Lung (tissue), 12 donors: ENCODE results near the gene C1orf210. TPM values are rescaled to one million over a fixed set of nuclear protein-coding genes. Genes with fewer than 3 reads are reported as not detected.

Source experiments
- ATAC-seq: fragments of 200-7000 bp; cut with Tn5 transposase; one replicate; pipeline ENCODE4 v1.9.1; 2020; ENCODE audit warnings: moderate number of reproducible peaks; ENCODE audit not compliant: insufficient read depth, low FRiP score
- DNase-seq, 3 donors: peaks; one replicate each; pipeline ENCODE4 v3.0.0-alpha.2; 2013 to 2017
- H3K27ac ChIP-seq, 2 donors: one replicate each; pipeline ENCODE4 v1.5.1; 2013; ENCODE audit warnings: mild to moderate bottlenecking in 2 of 2, moderate library complexity in 2 of 2, control low read depth in 1 of 2, inconsistent platforms in 1 of 2, low read depth in 1 of 2, low read length in 1 of 2
- H3K27me3 ChIP-seq, 3 donors: one replicate each; pipeline ENCODE4 v1.5.1; 2013; ENCODE audit warnings: low read length in 2 of 3; ENCODE audit not compliant: control insufficient read depth in 3 of 3, insufficient read depth in 3 of 3
- H3K36me3 ChIP-seq, 4 donors: one replicate each; pipeline ENCODE4 v1.5.1; 2013; ENCODE audit warnings: low read length in 4 of 4, mild to moderate bottlenecking in 1 of 4, moderate library complexity in 1 of 4; ENCODE audit not compliant: control insufficient read depth in 4 of 4, insufficient read depth in 4 of 4
- H3K4me1 ChIP-seq, 5 donors: one replicate each; pipeline ENCODE4 v1.5.1; 2013; ENCODE audit warnings: low read length in 5 of 5, mild to moderate bottlenecking in 2 of 5, moderate library complexity in 1 of 5; ENCODE audit not compliant: control insufficient read depth in 5 of 5, insufficient read depth in 5 of 5
- H3K4me3 ChIP-seq: one replicate; pipeline ENCODE4 v1.5.1; 2013; ENCODE audit warnings: mild to moderate bottlenecking, control low read depth, moderate library complexity
- H3K9ac ChIP-seq, 2 donors: one replicate each; pipeline ENCODE4 v1.5.1; 2013; ENCODE audit warnings: low read length in 2 of 2, control low read depth in 1 of 2; ENCODE audit not compliant: insufficient read depth in 1 of 2
- H3K9me3 ChIP-seq, 4 donors: one replicate each; pipeline ENCODE4 v1.5.1; 2013; ENCODE audit warnings: low read length in 3 of 4, mild to moderate bottlenecking in 1 of 4, moderate library complexity in 1 of 4; ENCODE audit not compliant: control insufficient read depth in 4 of 4, insufficient read depth in 3 of 4
- CTCF ChIP-seq: IDR thresholded peaks from 2 replicates; pipeline ENCODE4 v1.5.1; 2012; ENCODE audit warnings: mild to moderate bottlenecking; ENCODE audit errors: control extremely low read depth, extremely low read depth
- WGBS, 2 donors: extraction: QIAGEN DNeasy Blood & Tissue Kit; methylation state at CpG; one replicate each; pipeline ENCODE4 v1.1.7; 2013; 5-methylcytosine and 5-hydroxymethylcytosine counted together
- polyA plus RNA-seq, 2 donors: library from polyadenylated mRNA; stranded (reverse); fragments of 200-250 nt; gene quantifications; one replicate each; pipeline ENCODE4 v1.2.1, GENCODE V29; 2013
- total RNA-seq, 2 donors: library from RNA; depleted of rRNA in 1 of 2; stranded (reverse); fragments of >200 nt in 1 of 2; gene quantifications; one replicate each; pipeline ENCODE4 v1.2.1, GENCODE V29; 2014 to 2021
- donor health status: control.
- donor health status: control.
- donor health status: Bipolar disorder and iron deficiency.
- donor health status: healthy.
- donor health status: DM: yes; HTN: yes; CAD: no.

C1orf210 gene
- total and polyA plus RNA-seq, 4 donors, result 10.4 to 25.9 (median 21.0) TPM

- ATAC-seq (no peak), DNase-seq (no peak)
- Histone ChIP-seq H3K9me3 (no peaks in the 10 kb centered on the region), H3K4me3 (no peak overlapping the region), H3K27me3 (no peaks in the 10 kb centered on the region), H3K27ac (no peak overlapping the region), H3K36me3 (no peaks in the 10 kb centered on the region), H3K4me1 (peaks cover 0 to 13% (median 0%) of the 10 kb centered on the region in 5 donors), H3K9ac (no peak overlapping the region)
- 66 to 78% methylated on average over 10 of the region's 10 CpGs for WGBS, 2 donors
- no peak for TF ChIP-seq CTCF
Observed at GRCh38 chr1:43255438-43256210, 29.8 kb downstream of the C1orf210 start.

GRCh38 chr1:43253876-43254275 is 31.5 kb downstream of the C1orf210 start:
- no peaks in the 10 kb centered on the region for H3K36me3 ChIP-seq
- TF ChIP-seq CTCF, result no peak
- H3K9me3 ChIP-seq, result no peaks in the 10 kb centered on the region
- peaks cover 0 to 13% (median 0%) of the 10 kb centered on the region in 5 donors for H3K4me1 ChIP-seq
- no peak for ATAC-seq
- WGBS, 2 donors, result 91 to 92% methylated on average over 8 of the region's 8 CpGs
- H3K9ac ChIP-seq, result no peak overlapping the region
- DNase-seq, result no peak
- no peak overlapping the region for H3K27ac ChIP-seq
- no peak overlapping the region for H3K4me3 ChIP-seq
- no peaks in the 10 kb centered on the region for H3K27me3 ChIP-seq

GRCh38 chr1:43253173-43253572 is 32.2 kb downstream of the C1orf210 start:
- Histone ChIP-seq H3K27ac (no peak overlapping the region), H3K4me1 (peaks cover 0 to 13% (median 0%) of the 10 kb centered on the region in 5 donors), H3K9ac (no peak overlapping the region), H3K4me3 (no peak overlapping the region), H3K9me3 (no peaks in the 10 kb centered on the region), H3K27me3 (no peaks in the 10 kb centered on the region), H3K36me3 (no peaks in the 10 kb centered on the region)
- WGBS, 2 donors, result 92 to 94% methylated on average over 4 of the region's 4 CpGs
- TF ChIP-seq CTCF, result no peak
- ATAC-seq (no peak), DNase-seq (no peak)
